CD14-positive monocyte (primary cell): ENCODE measurements around the gene LPCAT1. TPM values are rescaled to one million over a fixed set of nuclear protein-coding genes. Genes with fewer than 3 reads are reported as not detected.

Experiments
- DNase-seq, 3 donors: peaks; one replicate each; pipeline ENCODE4 v3.0.0-alpha.2; 2011 to 2022
- H2AFZ ChIP-seq: 2 replicates; pipeline ENCODE4 v1.6.0; 2012; ENCODE audit warnings: mild to moderate bottlenecking, low read depth, low read length, inconsistent platforms; ENCODE audit not compliant: insufficient read depth, poor library complexity, severe bottlenecking
- H3K27ac ChIP-seq, 2 donors: 1 replicate in 1 of 2; 2 replicates in 1 of 2; pipeline ENCODE4 v1.5.1; 2012 to 2013; ENCODE audit warnings: low read length in 2 of 2, control low read depth in 1 of 2, inconsistent platforms in 1 of 2, low read depth in 1 of 2, mild to moderate bottlenecking in 1 of 2
- H3K27me3 ChIP-seq, 2 donors: one replicate each; pipeline versions ENCODE4 v1.6.0 to v1.6.1; 2011 to 2013; ENCODE audit warnings: low read length in 2 of 2; ENCODE audit not compliant: control insufficient read depth in 2 of 2, insufficient read depth in 2 of 2
- H3K36me3 ChIP-seq, 2 donors: replicated peaks in 1 of 2; 1 replicate in 1 of 2; 2 replicates in 1 of 2; pipeline versions ENCODE4 v1.5.1 to v1.6.1; 2012 to 2013; ENCODE audit warnings: low read length in 2 of 2, control low read depth in 1 of 2, inconsistent platforms in 1 of 2, mild to moderate bottlenecking in 1 of 2; ENCODE audit not compliant: insufficient read depth in 2 of 2, control insufficient read depth in 1 of 2
- H3K4me1 ChIP-seq, 2 donors: 1 replicate in 1 of 2; 2 replicates in 1 of 2; pipeline versions ENCODE4 v1.5.1 to v1.6.1; 2012 to 2013; ENCODE audit warnings: low read length in 2 of 2, control low read depth in 1 of 2, inconsistent platforms in 1 of 2, mild to moderate bottlenecking in 1 of 2, moderate library complexity in 1 of 2; ENCODE audit not compliant: insufficient read depth in 2 of 2, control insufficient read depth in 1 of 2
- H3K4me2 ChIP-seq: replicated peaks from 2 replicates; pipeline ENCODE3; 2012; ENCODE audit warnings: low read length, moderate library complexity, mild to moderate bottlenecking; ENCODE audit not compliant: poor library complexity, severe bottlenecking; ENCODE audit errors: extremely low read depth
- H3K4me3 ChIP-seq, 3 experiments: fragments of 200-600 bp in 1 of 3; sonication (generic) in 1 of 3; replicated peaks in 1 of 3; 1 replicate in 2 of 3; 2 replicates in 1 of 3; pipeline ENCODE4 v1.5.1; 2011 to 2013; ENCODE audit warnings: low read length in 3 of 3, mild to moderate bottlenecking in 3 of 3, control low read depth in 2 of 3, low read depth in 2 of 3, inconsistent platforms in 1 of 3, moderate library complexity in 1 of 3
- H3K79me2 ChIP-seq: 2 replicates; pipeline ENCODE4 v1.6.0; 2012; ENCODE audit warnings: mild to moderate bottlenecking, control low read depth, inconsistent platforms, low read length, moderate library complexity; ENCODE audit not compliant: insufficient read depth
- H3K9ac ChIP-seq: 2 replicates; pipeline ENCODE4 v1.6.0; 2017; ENCODE audit warnings: low read length, mild to moderate bottlenecking; ENCODE audit not compliant: insufficient read depth, poor library complexity, severe bottlenecking
- H3K9me3 ChIP-seq, 2 donors: replicated peaks in 1 of 2; 1 replicate in 1 of 2; 2 replicates in 1 of 2; pipeline versions ENCODE4 v1.5.1 to v1.6.1; 2012 to 2013; ENCODE audit warnings: low read length in 2 of 2, control low read depth in 1 of 2; ENCODE audit not compliant: control insufficient read depth in 1 of 2, insufficient read depth in 1 of 2
- H4K20me1 ChIP-seq: 2 replicates; pipeline ENCODE4 v1.6.0; 2012; ENCODE audit warnings: mild to moderate bottlenecking, low read length, control low read depth, moderate library complexity; ENCODE audit not compliant: insufficient read depth
- H3K27ac Mint-ChIP-seq, 7 donors: one replicate each; pipeline ENCODE4 v1.8.0; 2020; ENCODE audit warnings: mild to moderate bottlenecking in 7 of 7, mixed read lengths in 7 of 7, moderate library complexity in 6 of 7, inconsistent platforms in 2 of 7
- H3K27me3 Mint-ChIP-seq, 3 donors: one replicate each; pipeline ENCODE4 v1.8.0; 2021 to 2022; ENCODE audit warnings: low read depth in 3 of 3, mild to moderate bottlenecking in 3 of 3, mixed read lengths in 3 of 3, moderate library complexity in 3 of 3, inconsistent platforms in 1 of 3
- H3K36me3 Mint-ChIP-seq, 2 donors: one replicate each; pipeline ENCODE4 v1.8.0; 2020; ENCODE audit warnings: mixed read lengths in 2 of 2, inconsistent platforms in 1 of 2, mild to moderate bottlenecking in 1 of 2
- H3K4me1 Mint-ChIP-seq: one replicate; pipeline ENCODE4 v1.8.0; 2020; ENCODE audit warnings: mild to moderate bottlenecking, mixed read lengths
- H3K4me3 Mint-ChIP-seq, 2 donors: one replicate each; pipeline ENCODE4 v1.8.0; 2020; ENCODE audit warnings: mild to moderate bottlenecking in 2 of 2, mixed read lengths in 2 of 2, moderate library complexity in 1 of 2
- H3K9me3 Mint-ChIP-seq, 7 donors: one replicate each; pipeline ENCODE4 v1.8.0; 2020 to 2022; ENCODE audit warnings: mixed read lengths in 7 of 7, mild to moderate bottlenecking in 6 of 7, moderate library complexity in 6 of 7, inconsistent platforms in 2 of 7
- CTCF ChIP-seq: fragments of 200-600 bp; IDR thresholded peaks from one replicate; pipeline ENCODE4 v1.8.0; 2022; ENCODE audit warnings: antibody characterized with exemption, mild to moderate bottlenecking
- WGBS: methylation state at CpG from one replicate; pipeline ENCODE4 v1.1.5; 2013; ENCODE audit warnings: missing lambda C conversion rate; ENCODE audit not compliant: insufficient coverage; 5-methylcytosine and 5-hydroxymethylcytosine counted together
- intact Hi-C, 2 donors: fragments of 100-400 bp; cut with micrococcal nuclease; formaldehyde crosslinking; loops; one replicate each; pipeline versions ENCODE4 v1.15.0 to v1.15.1; 2023
- polyA plus RNA-seq, 3 donors: library from polyadenylated mRNA; depleted of rRNA in 1 of 3; unstranded in 2 of 3; stranded (reverse) in 1 of 3; fragments of 300-500 nt in 2 of 3; fragments of >200 nt in 1 of 3; fragmentation: Illumina TruSeq in 2 of 3; gene quantifications; 1 replicate in 2 of 3; 2 replicates in 1 of 3; pipeline ENCODE4 v1.2.3, GENCODE V29; 2012 to 2021

Gene LPCAT1
- polyA plus RNA-seq, 3 donors: 34.1 to 53.9 (median 34.8) TPM

GRCh38 chr5:1413611-1414241 lies 110.0 kb downstream of the LPCAT1 start:
- DNase-seq: no peak
- H3K27me3 Mint-ChIP-seq: peaks cover 4 to 16% (median 5%) of the 10 kb centered on the region in 3 donors

GRCh38 chr5:1413211-1413610 lies 110.5 kb downstream of the LPCAT1 start:
- Histone ChIP-seq H3K79me2 (no peaks in the 10 kb centered on the region), H3K36me3 (no peaks in the 10 kb centered on the region), H3K9ac (no peak overlapping the region), H2AFZ (no peak overlapping the region), H3K27ac (no peak overlapping the region), H3K4me1 (no peaks in the 10 kb centered on the region), H4K20me1 (no peaks in the 10 kb centered on the region), H3K9me3 (no peaks in the 10 kb centered on the region), H3K4me2 (no peak overlapping the region), H3K4me3 (no peak overlapping the region), H3K27me3 (no peaks in the 10 kb centered on the region)
- Mint-ChIP-seq H3K9me3 (peaks cover 0 to 3% (median 0%) of the 10 kb centered on the region in 7 donors), H3K4me3 (no peak overlapping the region), H3K4me1 (no peaks in the 10 kb centered on the region), H3K27me3 (peaks cover 5 to 16% (median 5%) of the 10 kb centered on the region in 3 donors), H3K27ac (no peak overlapping the region), H3K36me3 (no peaks in the 10 kb centered on the region)
- intact Hi-C loops: no loop called here
- 65% methylated on average over 12 of the region's 13 CpGs for WGBS
- no peak for DNase-seq
- TF ChIP-seq CTCF: no peak

More at GRCh38 chr5:1413611-1414241, 110.0 kb downstream of the LPCAT1 start:
- no peak overlapping the region for H3K9ac ChIP-seq
- H3K79me2 ChIP-seq: no peaks in the 10 kb centered on the region
- H3K4me3 ChIP-seq: no peak overlapping the region
- whole genome bisulfite sequencing: 87% methylated on average over 21 of the region's 23 CpGs
- H4K20me1 ChIP-seq: no peaks in the 10 kb centered on the region
- no peak for TF ChIP-seq CTCF
- H3K9me3 Mint-ChIP-seq: peaks cover 0 to 3% (median 2%) of the 10 kb centered on the region in 7 donors
- no peaks in the 10 kb centered on the region for H3K4me1 Mint-ChIP-seq
- H3K36me3 ChIP-seq: no peaks in the 10 kb centered on the region
- no peak overlapping the region for H3K27ac Mint-ChIP-seq
- H3K4me1 ChIP-seq: no peaks in the 10 kb centered on the region
- no peak overlapping the region for H3K4me2 ChIP-seq
- H3K9me3 ChIP-seq: no peaks in the 10 kb centered on the region
- no peaks in the 10 kb centered on the region for H3K27me3 ChIP-seq
- no peak overlapping the region for H3K27ac ChIP-seq
- intact Hi-C loops: no loop called here
- no peak overlapping the region for H3K4me3 Mint-ChIP-seq
- no peaks in the 10 kb centered on the region for H3K36me3 Mint-ChIP-seq
- H2AFZ ChIP-seq: no peak overlapping the region
